Measurements from ENCODE around the gene FXYD3. TPM values are rescaled to one million over a fixed set of nuclear protein-coding genes. Genes with fewer than 3 reads are reported as not detected.
"Not testable (repeated sequence)": the region's sequence is repeated elsewhere in the genome, so short reads cannot be mapped to it uniquely, and the experiment has no call there.

FXYD3 gene
- total RNA-seq, 4 donors from 2014 or later = 391 to 630 (median 546) TPM

DNA sequence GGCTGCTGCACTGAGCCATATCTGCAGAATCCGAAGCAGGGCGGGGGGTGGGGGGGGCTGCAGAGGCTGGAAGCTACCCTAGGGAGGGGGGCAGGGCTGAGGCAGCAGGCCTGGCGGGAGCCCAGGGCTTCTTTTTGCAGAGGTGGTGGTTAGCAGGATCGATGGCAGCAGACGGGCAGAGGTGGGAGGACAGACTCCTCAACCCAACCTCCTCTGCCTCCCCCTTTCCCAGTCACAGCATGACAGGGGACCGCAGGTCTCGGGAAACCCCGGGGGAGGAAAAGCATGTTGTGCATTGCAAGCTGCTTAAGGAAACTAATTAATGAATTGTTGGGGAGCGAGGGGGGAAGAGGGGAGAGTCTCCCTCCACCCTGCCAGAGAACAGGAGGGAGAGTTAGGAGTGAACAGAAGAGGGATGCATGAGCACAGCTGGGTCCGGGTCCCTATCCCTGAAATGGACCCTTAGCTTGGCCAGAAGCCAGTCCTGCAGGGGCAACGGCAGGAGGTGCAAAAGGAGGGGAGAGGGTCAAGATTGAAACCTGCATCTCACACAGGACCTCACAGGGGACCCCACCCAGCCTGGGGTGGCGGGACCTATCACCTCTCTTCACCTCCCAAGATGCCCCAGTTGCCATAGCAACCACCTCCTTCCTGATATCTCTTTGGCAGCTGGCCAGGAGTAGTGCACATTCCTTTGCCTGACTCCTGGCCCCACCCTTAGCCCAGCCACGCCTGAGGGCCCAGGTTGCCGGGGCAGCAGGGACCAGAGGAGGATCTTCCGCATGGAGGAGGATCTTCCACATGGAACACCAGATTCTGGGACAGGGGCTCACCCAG is 29.2 kb downstream of the FXYD3 start:
- intact Hi-C loops (cut with DNase I; ENCODE audit: low total_unique reads) = loop anchor here (10.0 kb wide), 1 partner anchor 120 kb away; the partner anchor contains the start of gene USF2
- WGBS, 2 donors = 26 to 32% methylated on average over 14 to 15 of the region's 15 CpGs
- TF ChIP-seq POLR2A (IDR thresholded peaks at IDR 0.05) = no peak
- TF ChIP-seq, protein P1, sequence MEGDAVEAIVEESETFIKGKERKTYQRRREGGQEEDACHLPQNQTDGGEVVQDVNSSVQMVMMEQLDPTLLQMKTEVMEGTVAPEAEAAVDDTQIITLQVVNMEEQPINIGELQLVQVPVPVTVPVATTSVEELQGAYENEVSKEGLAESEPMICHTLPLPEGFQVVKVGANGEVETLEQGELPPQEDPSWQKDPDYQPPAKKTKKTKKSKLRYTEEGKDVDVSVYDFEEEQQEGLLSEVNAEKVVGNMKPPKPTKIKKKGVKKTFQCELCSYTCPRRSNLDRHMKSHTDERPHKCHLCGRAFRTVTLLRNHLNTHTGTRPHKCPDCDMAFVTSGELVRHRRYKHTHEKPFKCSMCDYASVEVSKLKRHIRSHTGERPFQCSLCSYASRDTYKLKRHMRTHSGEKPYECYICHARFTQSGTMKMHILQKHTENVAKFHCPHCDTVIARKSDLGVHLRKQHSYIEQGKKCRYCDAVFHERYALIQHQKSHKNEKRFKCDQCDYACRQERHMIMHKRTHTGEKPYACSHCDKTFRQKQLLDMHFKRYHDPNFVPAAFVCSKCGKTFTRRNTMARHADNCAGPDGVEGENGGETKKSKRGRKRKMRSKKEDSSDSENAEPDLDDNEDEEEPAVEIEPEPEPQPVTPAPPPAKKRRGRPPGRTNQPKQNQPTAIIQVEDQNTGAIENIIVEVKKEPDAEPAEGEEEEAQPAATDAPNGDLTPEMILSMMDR (IDR thresholded peaks at IDR 0.05) = no peak
- no peak overlapping the region for H3K4me3 ChIP-seq (ENCODE audit: low read depth, poor library complexity, severe bottlenecking)
- no peak for DNase-seq (ENCODE audit: low spot score in 2 of 2)

DNA sequence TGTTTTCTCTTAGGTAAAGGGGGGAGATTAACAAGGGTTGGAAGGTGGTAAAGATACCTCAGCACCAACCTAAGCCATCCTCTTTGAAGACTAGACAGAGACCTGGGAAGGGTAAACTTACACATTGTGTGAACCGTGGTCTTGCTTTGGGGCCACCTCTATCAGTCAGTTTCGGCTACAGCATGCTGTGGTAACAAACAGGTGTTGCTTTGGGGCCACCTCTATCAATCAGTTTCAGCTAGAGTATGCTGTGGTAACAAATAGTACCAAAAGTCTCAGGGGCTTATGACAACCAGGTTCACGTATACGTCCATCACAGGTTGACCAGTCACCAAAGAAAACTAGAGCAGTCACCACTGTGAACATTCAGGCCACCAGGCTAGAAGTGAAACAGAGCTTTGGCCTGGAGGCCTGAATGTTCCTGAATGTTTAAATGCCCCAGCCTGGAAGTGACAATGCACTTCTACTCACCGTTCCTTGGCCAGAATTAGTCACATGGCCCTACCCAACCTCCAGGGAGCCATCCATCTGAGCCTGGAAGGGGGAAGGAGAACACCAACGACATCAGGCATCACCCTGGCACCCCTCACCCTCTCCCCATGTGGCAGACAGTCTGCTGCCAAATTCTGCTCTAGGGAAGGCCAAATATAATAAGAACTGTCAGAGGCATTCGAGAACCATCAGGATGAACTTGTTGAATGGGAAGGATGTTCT is 31.3 kb downstream of the FXYD3 start:
- intact Hi-C loops (cut with DNase I; ENCODE audit: low total_unique reads) = loop anchor here (10.0 kb wide), 1 partner anchor 118 kb away; the partner anchor contains the start of gene USF2
- TF ChIP-seq, protein P1 (IDR thresholded peaks at IDR 0.05) = no peak
- no peak for TF ChIP-seq POLR2A (IDR thresholded peaks at IDR 0.05)
- H3K4me3 ChIP-seq (ENCODE audit: low read depth, poor library complexity, severe bottlenecking) = no peak overlapping the region
- 63 to 76% methylated on average over 7 of the region's 7 CpGs for WGBS, 2 donors
- no peak for DNase-seq (ENCODE audit: low spot score in 2 of 2)

DNA sequence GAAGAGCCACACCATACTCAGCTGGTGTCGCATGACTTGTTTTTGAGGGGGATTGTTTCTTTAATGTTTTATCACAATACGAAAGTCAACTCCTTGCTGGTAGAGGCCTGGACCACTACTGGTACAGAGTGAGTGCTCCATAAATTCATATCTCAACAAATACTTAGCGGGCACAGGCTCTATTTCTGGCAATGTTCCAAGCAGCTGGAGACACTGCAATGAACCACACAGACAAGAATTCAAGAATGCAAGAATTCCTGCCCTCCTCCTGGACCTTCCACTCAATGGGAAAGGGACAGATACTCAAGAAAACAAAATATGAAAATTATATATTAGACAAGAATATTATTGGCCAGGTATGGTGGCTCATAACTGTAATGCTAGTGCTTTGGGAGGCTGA is 33.8 kb downstream of the FXYD3 start:
- intact Hi-C loops (cut with DNase I; ENCODE audit: low total_unique reads) = loop anchor here (10.0 kb wide), 1 partner anchor 115 kb away; the partner anchor contains the start of gene USF2
- no peak for DNase-seq (ENCODE audit: low spot score in 2 of 2)
- TF ChIP-seq, protein P1 (IDR thresholded peaks at IDR 0.05) = no peak
- no peak for TF ChIP-seq POLR2A (IDR thresholded peaks at IDR 0.05)
- no peak overlapping the region for H3K4me3 ChIP-seq (ENCODE audit: low read depth, poor library complexity, severe bottlenecking)
- WGBS, 2 donors = 92 to 95% methylated on average over 3 of the region's 3 CpGs

DNA sequence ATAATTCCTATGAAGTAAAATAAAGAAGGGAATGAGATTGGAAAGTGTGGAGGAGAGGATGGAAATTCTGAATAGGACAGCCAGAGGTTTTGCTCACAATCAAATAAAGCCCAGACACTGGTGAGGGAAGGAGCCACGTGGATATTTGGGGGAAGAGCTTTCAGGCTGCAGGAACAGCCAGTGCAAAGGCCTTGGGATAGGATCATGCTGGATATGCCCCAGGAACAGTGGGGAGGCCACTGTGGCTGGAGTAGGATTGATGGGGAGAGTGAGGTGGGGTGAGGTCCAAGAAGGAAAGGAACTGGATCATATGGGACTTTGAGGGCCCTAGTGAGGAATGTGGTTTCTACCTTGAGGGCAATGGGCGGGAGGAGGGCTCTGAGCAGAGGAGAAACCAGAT is 34.8 kb downstream of the FXYD3 start:
- no peak overlapping the region for H3K4me3 ChIP-seq (ENCODE audit: low read depth, poor library complexity, severe bottlenecking)
- intact Hi-C loops (cut with DNase I; ENCODE audit: low total_unique reads) = no loop called here
- TF ChIP-seq, protein P1 (IDR thresholded peaks at IDR 0.05) = no peak
- TF ChIP-seq POLR2A (IDR thresholded peaks at IDR 0.05) = no peak
- no peak for DNase-seq (ENCODE audit: low spot score in 2 of 2)
- WGBS, 2 donors = 75 to 80% methylated on average over 2 of the region's 2 CpGs

DNA sequence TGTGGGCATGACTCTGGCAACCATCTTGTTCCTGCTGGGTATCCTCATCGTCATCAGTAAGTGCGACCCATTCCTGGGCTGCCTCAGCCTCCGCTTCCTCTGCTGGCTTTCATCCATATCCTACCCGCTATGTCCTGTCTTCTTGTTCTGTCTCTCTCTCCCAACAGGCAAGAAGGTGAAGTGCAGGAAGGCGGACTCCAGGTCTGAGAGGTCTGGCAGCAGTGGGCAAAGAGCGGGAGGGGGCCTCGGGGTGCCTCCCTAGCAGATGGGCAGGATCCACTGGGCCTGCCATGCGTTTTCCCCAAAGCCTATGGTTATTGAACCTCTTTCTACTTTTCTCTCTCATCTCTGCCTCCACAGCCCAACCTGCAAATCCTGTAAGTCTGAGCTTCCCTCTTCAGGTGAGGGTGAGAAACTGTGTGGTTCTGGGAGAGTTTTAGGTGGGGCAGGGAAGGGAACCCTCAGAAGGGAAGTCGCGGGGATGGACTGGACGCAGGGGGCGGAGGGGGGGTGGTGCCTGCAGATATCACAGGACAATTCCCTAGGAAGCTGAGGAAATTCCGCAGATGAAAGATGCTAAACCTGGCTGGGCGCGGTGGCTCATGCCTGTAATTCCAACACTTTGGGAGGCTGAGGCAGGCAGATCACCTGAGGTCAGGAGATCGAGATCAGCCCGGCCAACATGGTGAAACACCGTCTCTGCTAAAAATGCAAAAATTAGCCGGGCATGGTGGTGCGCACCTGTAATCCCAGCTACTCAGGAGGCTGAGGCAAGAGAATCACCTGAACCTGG is 35.8 kb downstream of the FXYD3 start:
- intact Hi-C loops (cut with DNase I; ENCODE audit: low total_unique reads) = no loop called here
- DNase-seq (ENCODE audit: low spot score in 2 of 2) = no peak
- no peak for TF ChIP-seq POLR2A (IDR thresholded peaks at IDR 0.05)
- TF ChIP-seq, protein P1 (IDR thresholded peaks at IDR 0.05) = no peak
- H3K4me3 ChIP-seq (ENCODE audit: low read depth, poor library complexity, severe bottlenecking) = no peak overlapping the region
- 94% methylated on average over 20 of the region's 20 CpGs for WGBS, 2 donors

DNA sequence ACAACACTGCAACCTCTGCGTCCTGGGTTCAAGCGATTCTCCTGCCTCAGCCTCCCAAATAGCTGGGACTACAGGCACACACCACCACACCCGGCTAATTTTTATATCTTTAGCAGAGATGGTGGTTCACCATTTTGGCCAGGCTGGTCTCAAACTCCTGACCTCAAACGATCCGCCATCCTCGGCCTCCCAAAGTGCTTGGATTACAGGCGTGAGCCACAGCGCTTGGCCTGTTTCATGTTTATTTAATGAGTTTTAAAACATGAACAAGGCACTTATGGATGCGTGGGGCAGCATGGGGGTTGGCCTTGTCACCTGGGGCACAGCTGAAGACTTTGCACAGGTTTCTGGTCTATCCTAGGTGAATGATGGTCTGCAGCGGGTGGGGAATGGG is 37.5 kb downstream of the FXYD3 start:
- WGBS, 2 donors = 62 to 77% methylated on average over 10 of the region's 10 CpGs
- H3K4me3 ChIP-seq (ENCODE audit: low read depth, poor library complexity, severe bottlenecking); intact Hi-C loops (cut with DNase I; ENCODE audit: low total_unique reads); DNase-seq (ENCODE audit: low spot score in 2 of 2): not testable (repeated sequence)
